ENCODE measurements around the gene AKAP13.
A peak's percentile ranks its signal among the peaks of the same experiment; 100 is the strongest.
"Not testable (repeated sequence)": the region's sequence is repeated elsewhere in the genome, so short reads cannot be mapped to it uniquely, and the experiment has no call there.

Gene AKAP13

DNA sequence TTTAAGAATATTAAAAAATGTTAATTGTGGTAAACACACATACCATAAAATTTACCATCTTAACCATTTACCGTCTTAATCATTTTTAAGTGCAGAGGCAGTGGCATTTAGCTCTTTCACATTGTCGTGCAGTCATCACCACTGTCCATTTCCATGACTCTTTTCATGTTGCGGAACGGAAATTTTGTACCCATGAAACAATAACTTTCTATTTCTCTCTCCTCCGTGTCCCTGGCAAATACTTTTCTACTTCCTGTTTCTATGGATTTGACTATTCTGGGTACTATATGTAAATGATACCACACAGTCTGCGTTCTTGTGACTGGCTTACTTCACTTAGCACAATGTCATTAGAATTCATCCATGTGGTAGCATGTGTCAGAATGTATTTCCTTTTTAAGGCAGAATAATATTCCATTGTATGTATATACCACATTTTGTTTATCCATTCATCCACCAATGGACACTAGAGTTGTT is 27.9 kb downstream of the AKAP13 start:
- no peak for DNase-seq (ENCODE audit: low read depth in 2 of 2, low spot score in 1 of 2)

DNA sequence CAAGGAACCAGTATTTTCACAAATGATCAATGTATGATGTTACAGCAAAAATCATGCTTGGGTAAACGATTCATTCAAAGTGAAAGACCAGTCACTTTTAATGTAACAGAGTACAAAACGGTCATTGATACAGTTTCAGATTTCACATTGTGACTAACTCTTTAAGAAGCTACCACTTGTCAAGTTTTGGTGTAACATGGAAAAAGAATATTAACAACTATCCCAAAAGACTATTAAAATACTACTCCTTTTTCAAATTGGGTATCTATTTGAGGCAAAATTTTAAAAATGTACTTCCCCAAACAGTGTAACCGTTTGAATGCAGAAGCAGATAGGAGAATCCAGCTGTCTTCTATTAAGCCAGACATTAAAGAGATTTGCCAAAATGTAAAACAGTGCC is 31.7 kb downstream of the AKAP13 start:
- no peak for DNase-seq (ENCODE audit: low read depth in 2 of 2, low spot score in 1 of 2)

DNA sequence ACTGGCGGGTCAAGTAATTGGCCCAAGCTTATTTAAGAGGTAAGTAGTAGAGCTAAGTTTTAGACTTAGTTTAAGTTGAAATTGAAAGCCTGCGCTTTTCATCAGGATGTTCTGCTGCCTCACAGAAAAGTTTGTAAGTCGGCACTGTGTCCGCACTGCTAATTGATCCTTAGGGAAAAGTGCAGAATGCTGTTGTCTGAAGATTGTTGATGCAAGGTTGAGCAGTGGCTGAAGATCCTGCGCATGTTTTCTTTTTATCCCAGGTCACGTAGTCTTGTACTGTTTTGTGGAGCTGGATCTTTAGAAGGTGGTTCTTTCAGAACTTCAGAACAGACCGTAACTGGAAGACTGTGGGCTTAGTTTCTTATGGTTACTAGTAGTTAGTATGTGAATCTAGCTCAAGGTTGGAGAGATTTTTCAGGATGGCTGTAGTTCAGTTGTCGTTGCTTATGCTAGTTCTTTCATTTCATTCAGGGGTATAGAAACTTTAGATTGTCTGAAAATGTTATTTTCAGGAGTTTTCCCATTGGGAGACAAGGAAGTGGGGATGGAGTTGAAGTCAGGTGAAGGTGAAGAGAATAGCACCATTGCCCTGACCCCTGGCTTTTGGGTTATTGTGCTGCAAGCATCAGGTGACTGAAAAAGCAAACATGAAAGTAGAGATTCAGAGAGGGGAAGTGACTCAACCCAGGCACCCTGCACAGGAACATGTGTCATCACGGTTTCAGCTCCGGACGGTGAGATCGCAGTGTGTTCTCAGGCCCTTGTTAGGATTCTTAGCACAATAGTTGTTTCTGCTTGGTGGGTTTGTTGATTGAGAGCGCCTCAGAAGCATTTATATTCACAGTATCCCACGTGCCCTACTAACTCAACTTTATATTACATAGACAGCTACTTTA is 32.8 kb downstream of the AKAP13 start:
- DNase-seq (ENCODE audit: low read depth in 2 of 2, low spot score in 1 of 2) = peak; percentile 52 to 58

DNA sequence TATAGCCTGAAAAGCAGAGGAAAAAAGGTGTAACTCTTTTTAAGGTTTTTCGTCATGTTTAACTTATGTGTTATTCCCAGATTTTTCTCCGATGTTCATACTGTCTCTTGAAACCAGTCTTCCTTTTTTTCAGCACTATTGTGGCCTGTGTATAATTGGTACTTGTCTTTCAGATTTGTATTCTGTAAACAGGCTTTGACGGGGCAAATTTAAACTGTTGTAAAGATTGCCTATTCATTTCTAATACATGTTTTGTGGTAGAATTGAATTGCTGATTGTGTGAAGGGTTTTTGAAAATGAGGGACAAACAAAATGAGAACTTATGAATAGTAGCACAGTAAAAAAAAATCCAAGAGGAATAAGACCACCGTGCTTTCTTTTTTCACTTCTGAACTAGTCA is 33.6 kb downstream of the AKAP13 start:
- DNase-seq (ENCODE audit: low read depth in 2 of 2, low spot score in 1 of 2) = no peak

- DNase-seq (ENCODE audit: low read depth in 2 of 2, low spot score in 1 of 2) = no peak
Measured at GRCh38 chr15:85414495-85414894, 34.1 kb downstream of the AKAP13 start.

GRCh38 chr15:85414991-85415390 is 34.6 kb downstream of the AKAP13 start:
- no peak for DNase-seq (ENCODE audit: low read depth in 2 of 2, low spot score in 1 of 2)

DNA sequence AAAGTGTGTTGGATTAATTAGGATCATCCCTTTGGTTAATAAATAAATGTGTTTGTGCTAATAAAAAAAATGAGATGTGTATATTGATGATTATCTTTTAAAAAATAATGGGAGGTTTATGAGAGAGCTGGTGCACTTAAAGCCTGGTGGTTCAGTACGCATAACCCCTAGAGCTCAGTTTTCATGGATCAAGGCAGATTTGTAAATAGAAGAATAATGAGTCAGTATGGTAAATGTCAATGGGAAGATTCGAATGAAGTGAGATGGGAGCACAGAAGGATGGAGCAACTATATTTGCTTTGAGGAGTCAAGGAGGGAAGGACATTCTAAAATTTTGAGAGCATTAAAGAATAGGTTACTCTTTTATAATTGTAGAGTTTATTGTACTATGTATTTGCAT is 35.4 kb downstream of the AKAP13 start:
- no peak for DNase-seq (ENCODE audit: low read depth in 2 of 2, low spot score in 1 of 2)

DNA sequence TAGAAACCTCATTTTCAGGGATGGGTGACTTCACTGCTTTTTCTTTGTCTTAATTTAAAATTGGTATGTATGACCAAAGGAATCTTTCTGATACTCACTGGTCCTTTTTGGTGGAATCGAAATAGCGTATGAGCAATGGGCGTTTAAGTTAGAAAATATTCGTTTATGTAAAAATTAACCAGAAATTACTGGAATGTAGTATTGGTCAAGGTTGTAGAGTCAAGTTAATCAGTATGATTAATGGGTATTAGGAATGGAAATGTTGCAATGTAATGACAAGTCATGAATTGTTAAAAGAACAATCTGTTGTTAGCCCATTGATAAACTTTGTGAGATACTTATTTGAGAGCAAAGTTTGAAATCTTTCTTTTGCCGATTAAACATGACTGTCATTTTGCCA is 36.9 kb downstream of the AKAP13 start:
- DNase-seq (ENCODE audit: low read depth in 2 of 2, low spot score in 1 of 2) = no peak

GRCh38 chr15:85419161-85419560 is 38.8 kb downstream of the AKAP13 start:
- DNase-seq (ENCODE audit: low read depth in 2 of 2, low spot score in 1 of 2) = no peak

DNA sequence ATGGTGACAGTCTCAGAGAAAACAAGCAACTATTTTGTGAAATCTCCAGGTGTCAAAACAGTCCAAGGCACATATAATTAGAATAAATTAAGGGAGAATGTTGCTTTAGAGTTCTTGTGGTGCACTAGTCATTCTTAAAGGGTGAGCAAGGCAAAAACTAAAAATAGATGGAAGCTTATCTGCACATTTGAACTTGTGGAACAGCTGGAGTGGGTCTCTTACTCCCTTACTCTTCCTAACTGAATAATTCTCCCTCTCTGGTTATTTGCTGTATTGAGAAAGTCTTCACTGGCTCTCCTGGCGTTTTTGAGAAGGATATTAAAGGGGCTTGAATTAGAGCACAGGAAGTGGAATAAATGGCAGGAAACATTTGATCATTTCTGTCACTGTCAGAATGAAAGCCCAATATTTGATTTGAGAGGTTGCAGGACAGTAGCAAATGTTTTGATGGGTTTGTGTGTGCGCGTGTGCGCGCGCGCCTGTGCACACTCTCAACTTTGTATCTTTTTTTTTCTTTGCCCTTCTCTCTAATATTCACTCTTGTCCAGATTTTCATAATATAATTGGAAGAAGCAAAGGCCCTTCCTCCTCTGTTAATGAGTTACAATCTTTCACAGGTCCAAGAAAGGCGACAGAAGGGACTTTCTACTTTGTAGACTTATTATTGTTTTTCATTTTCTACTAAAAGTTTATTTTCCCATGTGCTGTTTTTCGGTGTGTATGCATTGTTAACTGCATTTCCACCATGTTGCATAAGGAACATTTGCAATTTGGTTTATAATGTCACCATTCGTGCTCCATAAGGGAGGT is 40.9 kb downstream of the AKAP13 start:
- DNase-seq (ENCODE audit: low read depth in 2 of 2, low spot score in 1 of 2) = no peak

DNA sequence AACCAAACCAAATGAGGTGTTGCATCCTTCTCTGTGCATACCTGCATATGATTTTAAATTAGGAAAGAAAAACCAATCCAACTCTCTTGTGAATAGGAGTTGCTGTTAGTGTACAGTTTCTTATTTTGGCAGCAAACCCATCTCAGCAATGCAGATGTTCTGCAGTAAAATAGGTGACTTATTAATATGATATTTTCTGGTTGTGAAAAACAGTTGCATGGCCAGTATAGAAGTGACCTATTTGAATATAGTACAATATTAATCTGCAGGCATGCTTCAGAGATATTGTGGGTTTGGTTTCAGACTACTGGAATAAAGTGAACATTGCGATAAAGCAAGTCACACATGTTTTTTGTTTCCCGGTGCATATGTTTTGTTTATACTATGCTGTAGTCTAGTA is 42.2 kb downstream of the AKAP13 start:
- no peak for DNase-seq (ENCODE audit: low read depth in 2 of 2, low spot score in 1 of 2)

- no peak for DNase-seq (ENCODE audit: low read depth in 2 of 2, low spot score in 1 of 2)
Measured at GRCh38 chr15:85423256-85423655, 42.9 kb downstream of the AKAP13 start.

DNA sequence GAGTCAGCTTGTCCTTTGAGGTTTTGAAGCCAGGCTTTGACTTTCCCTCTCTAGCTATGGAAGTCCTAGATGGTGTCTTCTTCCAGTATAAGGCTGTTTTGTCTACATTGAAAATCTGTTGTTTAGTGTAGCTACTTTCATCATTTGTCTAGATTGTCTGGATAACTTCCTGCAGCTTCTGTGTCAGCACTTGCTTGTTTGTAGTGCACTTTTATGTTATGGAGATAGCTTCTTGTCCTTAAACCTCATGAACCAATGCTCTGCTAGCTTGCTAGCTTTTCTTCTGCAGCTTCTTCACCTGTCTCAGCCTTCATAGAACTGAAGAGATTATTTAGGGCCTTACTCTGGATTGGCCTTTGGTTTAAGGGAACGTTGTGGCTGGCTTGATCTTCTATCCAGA is 43.8 kb downstream of the AKAP13 start:
- no peak for DNase-seq (ENCODE audit: low read depth in 2 of 2, low spot score in 1 of 2)

DNA sequence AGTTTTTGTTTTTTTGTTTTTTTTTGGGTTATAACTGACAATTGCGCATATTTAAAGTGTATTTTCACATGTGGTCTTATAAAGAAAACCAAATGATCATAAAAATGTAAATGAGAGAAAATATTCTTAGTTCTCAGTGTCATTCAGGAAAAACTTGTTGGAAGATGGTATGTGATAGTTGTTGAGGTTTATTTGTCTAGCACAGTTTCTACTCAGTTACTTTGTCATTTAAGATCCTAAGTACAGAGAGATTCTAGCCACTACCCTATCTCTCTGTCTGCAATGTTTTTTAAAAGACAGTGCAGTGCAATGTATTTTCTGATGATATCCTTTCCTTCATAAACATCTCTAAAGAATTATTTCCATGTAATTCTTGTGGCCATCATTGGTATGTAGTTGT is 46.1 kb downstream of the AKAP13 start:
- no peak for DNase-seq (ENCODE audit: low read depth in 2 of 2, low spot score in 1 of 2)

GRCh38 chr15:85427286-85428028 is 47.1 kb downstream of the AKAP13 start:
- DNase-seq (ENCODE audit: low read depth in 2 of 2, low spot score in 1 of 2) = no peak

DNA sequence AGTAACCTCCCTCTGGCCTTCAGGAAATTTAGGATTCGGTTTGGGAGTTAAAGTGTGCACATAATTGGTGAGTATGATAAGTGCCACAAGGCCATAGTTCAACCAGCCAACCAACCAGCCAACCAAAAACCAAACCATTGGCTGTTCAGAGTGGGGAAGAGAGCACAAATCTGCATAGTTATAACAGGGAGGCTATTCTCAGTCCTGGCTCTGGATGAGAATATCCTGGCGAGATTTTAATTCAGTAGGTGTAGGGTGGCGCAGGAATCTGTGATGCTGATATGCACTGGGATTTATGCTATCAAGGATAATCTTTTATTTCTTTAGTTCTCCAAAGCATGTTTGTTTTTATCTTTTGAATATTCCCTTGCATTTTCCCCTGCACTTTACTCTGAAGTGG is 49.1 kb downstream of the AKAP13 start:
- no peak for DNase-seq (ENCODE audit: low read depth in 2 of 2, low spot score in 1 of 2)

GRCh38 chr15:85430406-85431204 is 50.2 kb downstream of the AKAP13 start:
- DNase-seq (ENCODE audit: low read depth in 2 of 2, low spot score in 1 of 2) = no peak

DNA sequence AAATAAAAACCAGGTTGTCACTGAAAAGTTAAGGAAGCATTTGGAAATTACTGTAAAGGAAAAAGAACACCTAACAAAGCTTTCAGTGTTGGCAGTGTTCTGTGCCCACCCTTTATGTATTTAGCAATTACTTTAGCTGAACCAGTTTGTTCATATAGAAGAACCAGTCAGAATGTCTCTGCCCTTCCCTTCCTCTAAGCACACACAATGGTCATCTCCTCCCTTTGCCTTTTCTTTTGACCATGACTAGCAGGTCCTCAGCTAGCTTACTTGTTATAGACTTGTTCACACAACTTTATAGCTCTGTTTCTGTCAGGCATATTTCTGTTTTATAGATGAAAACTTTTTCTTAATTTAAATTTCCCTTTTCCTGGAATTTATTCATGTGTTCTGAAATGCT is 59.6 kb downstream of the AKAP13 start:
- no peak for DNase-seq (ENCODE audit: low read depth in 2 of 2, low spot score in 1 of 2)

GRCh38 chr15:85440451-85440850 is 60.0 kb downstream of the AKAP13 start:
- no peak for DNase-seq (ENCODE audit: low read depth in 2 of 2, low spot score in 1 of 2)

GRCh38 chr15:85441854-85442253 is 61.5 kb downstream of the AKAP13 start:
- not testable (repeated sequence) for DNase-seq (ENCODE audit: low read depth in 2 of 2, low spot score in 1 of 2)

- no peak for DNase-seq (ENCODE audit: low read depth in 2 of 2, low spot score in 1 of 2)
Measured at GRCh38 chr15:85443046-85443445, 62.6 kb downstream of the AKAP13 start.

Measured in stimulated activated CD8-positive, alpha-beta memory T cell treated with anti-CD3 and anti-CD28 coated beads, Interleukin-4, amount 100 ng/mL, for 4 hours (primary cell).